Lung (tissue), 12 donors: Measurements from ENCODE around the gene PRRT2. TPM values are rescaled to one million over a fixed set of nuclear protein-coding genes. Genes with fewer than 3 reads are reported as not detected.

Experiments used
- ATAC-seq: fragments of 200-7000 bp; cut with Tn5 transposase; one replicate; pipeline ENCODE4 v1.9.1; 2020; ENCODE audit warnings: moderate number of reproducible peaks; ENCODE audit not compliant: insufficient read depth, low FRiP score
- DNase-seq, 3 donors: peaks; one replicate each; pipeline ENCODE4 v3.0.0-alpha.2; 2013 to 2017
- H3K27ac ChIP-seq, 2 donors: one replicate each; pipeline ENCODE4 v1.5.1; 2013; ENCODE audit warnings: mild to moderate bottlenecking in 2 of 2, moderate library complexity in 2 of 2, control low read depth in 1 of 2, inconsistent platforms in 1 of 2, low read depth in 1 of 2, low read length in 1 of 2
- H3K27me3 ChIP-seq, 3 donors: one replicate each; pipeline ENCODE4 v1.5.1; 2013; ENCODE audit warnings: low read length in 2 of 3; ENCODE audit not compliant: control insufficient read depth in 3 of 3, insufficient read depth in 3 of 3
- H3K36me3 ChIP-seq, 4 donors: one replicate each; pipeline ENCODE4 v1.5.1; 2013; ENCODE audit warnings: low read length in 4 of 4, mild to moderate bottlenecking in 1 of 4, moderate library complexity in 1 of 4; ENCODE audit not compliant: control insufficient read depth in 4 of 4, insufficient read depth in 4 of 4
- H3K4me1 ChIP-seq, 5 donors: one replicate each; pipeline ENCODE4 v1.5.1; 2013; ENCODE audit warnings: low read length in 5 of 5, mild to moderate bottlenecking in 2 of 5, moderate library complexity in 1 of 5; ENCODE audit not compliant: control insufficient read depth in 5 of 5, insufficient read depth in 5 of 5
- H3K4me3 ChIP-seq: one replicate; pipeline ENCODE4 v1.5.1; 2013; ENCODE audit warnings: mild to moderate bottlenecking, control low read depth, moderate library complexity
- H3K9ac ChIP-seq, 2 donors: one replicate each; pipeline ENCODE4 v1.5.1; 2013; ENCODE audit warnings: low read length in 2 of 2, control low read depth in 1 of 2; ENCODE audit not compliant: insufficient read depth in 1 of 2
- H3K9me3 ChIP-seq, 4 donors: one replicate each; pipeline ENCODE4 v1.5.1; 2013; ENCODE audit warnings: low read length in 3 of 4, mild to moderate bottlenecking in 1 of 4, moderate library complexity in 1 of 4; ENCODE audit not compliant: control insufficient read depth in 4 of 4, insufficient read depth in 3 of 4
- WGBS, 2 donors: extraction: QIAGEN DNeasy Blood & Tissue Kit; methylation state at CpG; one replicate each; pipeline ENCODE4 v1.1.7; 2013; 5-methylcytosine and 5-hydroxymethylcytosine counted together
- polyA plus RNA-seq, 2 donors: library from polyadenylated mRNA; stranded (reverse); fragments of 200-250 nt; gene quantifications; one replicate each; pipeline ENCODE4 v1.2.1, GENCODE V29; 2013
- total RNA-seq, 2 donors: library from RNA; depleted of rRNA in 1 of 2; stranded (reverse); fragments of >200 nt in 1 of 2; gene quantifications; one replicate each; pipeline ENCODE4 v1.2.1, GENCODE V29; 2014 to 2021
- TF ChIP-seq, protein P1 (sequence below): IDR thresholded peaks from 2 replicates; pipeline ENCODE4 v1.5.1; 2012; ENCODE audit warnings: mild to moderate bottlenecking; ENCODE audit errors: control extremely low read depth, extremely low read depth
- donor health status: control.
- donor health status: control.
- donor health status: Bipolar disorder and iron deficiency.
- donor health status: healthy.
- donor health status: DM: yes; HTN: yes; CAD: no.

PRRT2 gene
- total and polyA plus RNA-seq, 4 donors = 0.49 to 6.5 (median 1.5) TPM

DNA sequence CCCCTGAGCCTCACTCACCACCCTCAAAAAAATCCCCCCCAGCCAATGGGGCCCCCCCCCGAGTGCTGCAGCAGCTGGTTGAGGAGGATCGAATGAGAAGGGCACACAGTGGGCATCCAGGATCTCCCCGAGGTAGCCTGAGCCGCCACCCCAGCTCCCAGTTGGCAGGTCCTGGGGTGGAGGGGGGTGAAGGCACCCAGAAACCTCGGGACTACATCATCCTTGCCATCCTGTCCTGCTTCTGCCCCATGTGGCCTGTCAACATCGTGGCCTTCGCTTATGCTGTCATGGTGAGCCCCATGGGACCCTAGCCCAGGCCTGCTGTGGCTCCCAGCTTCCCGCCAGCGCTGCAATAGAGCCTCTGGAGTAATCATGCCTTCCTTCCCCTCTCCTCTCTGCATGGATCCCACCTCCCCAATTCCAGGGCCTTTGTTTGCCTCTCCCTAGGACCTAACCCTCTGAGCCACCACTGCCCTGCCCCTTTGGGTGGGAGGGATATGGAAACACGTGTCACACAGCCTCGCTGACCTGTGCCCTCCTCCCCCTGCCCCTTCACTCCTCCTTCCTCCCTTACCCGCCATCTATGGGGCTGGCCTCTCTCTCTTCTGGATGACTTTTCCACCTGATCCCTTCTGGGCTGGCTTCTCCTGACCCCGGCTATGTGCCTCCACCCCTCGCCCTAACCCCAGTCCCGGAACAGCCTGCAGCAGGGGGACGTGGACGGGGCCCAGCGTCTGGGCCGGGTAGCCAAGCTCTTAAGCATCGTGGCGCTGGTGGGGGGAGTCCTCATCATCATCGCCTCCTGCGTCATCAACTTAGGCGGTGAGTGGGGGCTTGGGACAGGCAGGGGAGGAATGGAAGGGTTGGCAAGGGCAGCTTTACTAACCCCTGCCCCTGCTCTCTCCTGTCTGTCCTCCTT, 1.9 kb downstream of the PRRT2 start:
- no peak overlapping the region for H3K4me3 ChIP-seq
- no peak overlapping the region for H3K27ac ChIP-seq
- TF ChIP-seq, protein P1, sequence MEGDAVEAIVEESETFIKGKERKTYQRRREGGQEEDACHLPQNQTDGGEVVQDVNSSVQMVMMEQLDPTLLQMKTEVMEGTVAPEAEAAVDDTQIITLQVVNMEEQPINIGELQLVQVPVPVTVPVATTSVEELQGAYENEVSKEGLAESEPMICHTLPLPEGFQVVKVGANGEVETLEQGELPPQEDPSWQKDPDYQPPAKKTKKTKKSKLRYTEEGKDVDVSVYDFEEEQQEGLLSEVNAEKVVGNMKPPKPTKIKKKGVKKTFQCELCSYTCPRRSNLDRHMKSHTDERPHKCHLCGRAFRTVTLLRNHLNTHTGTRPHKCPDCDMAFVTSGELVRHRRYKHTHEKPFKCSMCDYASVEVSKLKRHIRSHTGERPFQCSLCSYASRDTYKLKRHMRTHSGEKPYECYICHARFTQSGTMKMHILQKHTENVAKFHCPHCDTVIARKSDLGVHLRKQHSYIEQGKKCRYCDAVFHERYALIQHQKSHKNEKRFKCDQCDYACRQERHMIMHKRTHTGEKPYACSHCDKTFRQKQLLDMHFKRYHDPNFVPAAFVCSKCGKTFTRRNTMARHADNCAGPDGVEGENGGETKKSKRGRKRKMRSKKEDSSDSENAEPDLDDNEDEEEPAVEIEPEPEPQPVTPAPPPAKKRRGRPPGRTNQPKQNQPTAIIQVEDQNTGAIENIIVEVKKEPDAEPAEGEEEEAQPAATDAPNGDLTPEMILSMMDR = no peak
- H3K36me3 ChIP-seq = peaks cover 0 to 20% (median 13%) of the 10 kb centered on the region in 4 donors
- H3K27me3 ChIP-seq = no peaks in the 10 kb centered on the region
- H3K9me3 ChIP-seq = no peaks in the 10 kb centered on the region
- no peak overlapping the region for H3K9ac ChIP-seq
- ATAC-seq = no peak
- DNase-seq = no peak
- peaks cover 3 to 67% (median 25%) of the 10 kb centered on the region in 5 donors for H3K4me1 ChIP-seq
- WGBS, 2 donors = 78 to 82% methylated on average over 24 of the region's 24 CpGs

DNA sequence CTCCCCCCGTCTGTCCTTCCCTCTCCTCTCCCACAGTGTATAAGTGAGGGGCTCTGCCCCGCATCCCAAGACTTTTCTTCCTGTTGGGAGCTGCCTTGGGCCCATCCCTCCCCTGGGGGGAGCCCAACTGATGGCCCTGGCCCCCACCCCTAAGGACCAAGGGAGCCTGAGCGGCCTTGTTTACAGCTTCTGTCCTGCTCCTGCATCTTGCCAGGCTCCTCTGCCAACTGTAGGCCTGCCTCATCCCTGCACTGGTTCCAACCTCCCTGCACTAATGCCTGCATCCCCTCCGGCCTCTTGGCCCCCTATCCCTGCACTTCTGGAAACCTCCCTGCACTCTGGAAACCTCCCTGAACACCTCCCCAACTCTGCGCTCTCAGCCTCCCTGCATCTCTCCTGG, 2.6 kb downstream of the PRRT2 start:
- TF ChIP-seq, protein P1 = no peak
- DNase-seq (no peak), ATAC-seq (no peak)
- Histone ChIP-seq H3K36me3 (peaks cover 0 to 19% (median 13%) of the 10 kb centered on the region in 4 donors), H3K4me3 (no peak overlapping the region), H3K9me3 (no peaks in the 10 kb centered on the region), H3K27me3 (no peaks in the 10 kb centered on the region), H3K9ac (no peak overlapping the region), H3K27ac (no peak overlapping the region), H3K4me1 (peaks cover 3 to 63% (median 22%) of the 10 kb centered on the region in 5 donors)
- WGBS, 2 donors = 76 to 89% methylated on average over 4 to 5 of the region's 5 CpGs

DNA sequence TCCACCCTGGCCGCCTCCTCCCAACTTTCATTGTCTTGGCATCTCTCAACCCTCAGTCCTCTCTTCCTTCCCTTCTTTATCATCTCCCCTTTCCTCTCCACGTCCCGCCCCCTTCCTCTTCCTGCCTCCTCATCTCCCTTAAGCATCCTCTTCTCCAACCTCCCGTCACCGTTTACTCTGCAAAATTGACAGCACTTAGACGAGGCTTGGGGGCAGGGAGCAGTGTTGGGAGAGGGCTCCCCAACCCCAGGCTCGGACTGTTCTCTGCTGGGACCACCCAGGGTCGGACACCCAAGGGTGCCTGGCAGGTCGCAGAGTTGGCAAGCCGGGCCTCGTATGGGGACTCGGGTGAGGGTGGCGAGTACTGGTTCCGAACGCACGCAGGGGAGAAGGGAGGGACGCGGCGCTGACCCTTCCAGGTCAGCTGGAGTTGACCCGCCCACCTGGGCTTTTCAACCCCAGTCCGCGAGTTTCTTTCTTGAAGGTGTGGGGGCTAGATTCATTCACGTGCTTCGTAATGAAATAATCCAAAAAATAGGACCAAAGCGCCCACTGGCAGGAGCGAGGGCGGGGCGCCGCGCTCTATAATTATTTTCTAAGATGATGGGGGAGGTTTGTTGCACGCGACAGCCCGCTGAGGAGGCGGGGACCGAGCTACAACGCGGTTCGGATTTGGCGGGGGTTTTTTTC, 3.2 kb downstream of the PRRT2 start:
- Histone ChIP-seq H3K4me3 (no peak overlapping the region), H3K27ac (peak overlapping the region; percentile 24 to 37), H3K9ac (peak overlapping the region in 1 of 2 donors; percentile 42), H3K27me3 (no peaks in the 10 kb centered on the region), H3K4me1 (peaks cover 3 to 63% (median 21%) of the 10 kb centered on the region in 5 donors), H3K36me3 (peaks cover 0 to 20% (median 11%) of the 10 kb centered on the region in 4 donors), H3K9me3 (no peaks in the 10 kb centered on the region)
- no peak for ATAC-seq
- 4 to 5% methylated on average over 39 of the region's 39 CpGs for WGBS, 2 donors
- TF ChIP-seq, protein P1 = no peak
- no peak for DNase-seq
